T-helper 22 cell (primary cell): Measurements from ENCODE around the gene PPIP5K2.
"Not testable (repeated sequence)": the region's sequence is repeated elsewhere in the genome, so short reads cannot be mapped to it uniquely, and the experiment has no call there.

ENCODE experiments used
- DNase-seq: peaks from one replicate; pipeline ENCODE4 v3.0.0-alpha.2; 2020; ENCODE audit warnings: low read depth

PPIP5K2 gene

GRCh38 chr5:103119765-103120606 is at the start of gene PPIP5K2, which contains the start of gene GIN1:
TSS of gene PPIP5K2 (plus strand) at chr5:103120301. CDS start at chr5:103129590, 9,289 bp downstream.
TSS of gene GIN1 (minus strand) at chr5:103120138. CDS start at chr5:103108707, 11,431 bp downstream.
- DNase-seq = peak; percentile 92

GRCh38 chr5:103073500-103073899 is 46.6 kb upstream of the PPIP5K2 start:
- not testable (repeated sequence) for DNase-seq

GRCh38 chr5:103075442-103075841 is 44.7 kb upstream of the PPIP5K2 start:
- DNase-seq = no peak

- no peak for DNase-seq
Measured at GRCh38 chr5:103079796-103080195, 40.3 kb upstream of the PPIP5K2 start.

- no peak for DNase-seq
Measured at GRCh38 chr5:103086547-103086946, 33.6 kb upstream of the PPIP5K2 start.

GRCh38 chr5:103089272-103089671 is 30.8 kb upstream of the PPIP5K2 start:
- no peak for DNase-seq

GRCh38 chr5:103090791-103091190 is 29.3 kb upstream of the PPIP5K2 start:
- DNase-seq = no peak

GRCh38 chr5:103092676-103093075 is 27.4 kb upstream of the PPIP5K2 start:
- DNase-seq = no peak

GRCh38 chr5:103093727-103094126 is 26.4 kb upstream of the PPIP5K2 start:
- DNase-seq = no peak

GRCh38 chr5:103094737-103095136 is 25.4 kb upstream of the PPIP5K2 start:
- DNase-seq = no peak

GRCh38 chr5:103098993-103099392 is 21.1 kb upstream of the PPIP5K2 start:
- DNase-seq = no peak

GRCh38 chr5:103101079-103101750 is 18.9 kb upstream of the PPIP5K2 start:
- no peak for DNase-seq

GRCh38 chr5:103102234-103102633 is 17.9 kb upstream of the PPIP5K2 start:
- no peak for DNase-seq

GRCh38 chr5:103108086-103108485 is 12.0 kb upstream of the PPIP5K2 start:
- DNase-seq = no peak

- DNase-seq = no peak
Measured at GRCh38 chr5:103109277-103109676, 10.8 kb upstream of the PPIP5K2 start.

GRCh38 chr5:103110403-103110802 is 9.7 kb upstream of the PPIP5K2 start:
- DNase-seq = no peak

- no peak for DNase-seq
Measured at GRCh38 chr5:103111468-103111867, 8.6 kb upstream of the PPIP5K2 start.

GRCh38 chr5:103112910-103113309 is 7.2 kb upstream of the PPIP5K2 start:
- no peak for DNase-seq

GRCh38 chr5:103114440-103114839 is 5.7 kb upstream of the PPIP5K2 start:
- no peak for DNase-seq

GRCh38 chr5:103117471-103117991 is 2.6 kb upstream of the PPIP5K2 start:
- DNase-seq = no peak

- no peak for DNase-seq
Measured at GRCh38 chr5:103119070-103119764, 884 bp upstream of the PPIP5K2 start.

GRCh38 chr5:103120607-103121200 is 603 bp downstream of the PPIP5K2 start:
- no peak for DNase-seq
